Eye (tissue), 1 donor: ENCODE data around the gene PLXNC1.

Experiments used
- DNase-seq: peaks from one replicate; pipeline ENCODE4 v3.0.0-alpha.2; 2015

PLXNC1 gene

DNA sequence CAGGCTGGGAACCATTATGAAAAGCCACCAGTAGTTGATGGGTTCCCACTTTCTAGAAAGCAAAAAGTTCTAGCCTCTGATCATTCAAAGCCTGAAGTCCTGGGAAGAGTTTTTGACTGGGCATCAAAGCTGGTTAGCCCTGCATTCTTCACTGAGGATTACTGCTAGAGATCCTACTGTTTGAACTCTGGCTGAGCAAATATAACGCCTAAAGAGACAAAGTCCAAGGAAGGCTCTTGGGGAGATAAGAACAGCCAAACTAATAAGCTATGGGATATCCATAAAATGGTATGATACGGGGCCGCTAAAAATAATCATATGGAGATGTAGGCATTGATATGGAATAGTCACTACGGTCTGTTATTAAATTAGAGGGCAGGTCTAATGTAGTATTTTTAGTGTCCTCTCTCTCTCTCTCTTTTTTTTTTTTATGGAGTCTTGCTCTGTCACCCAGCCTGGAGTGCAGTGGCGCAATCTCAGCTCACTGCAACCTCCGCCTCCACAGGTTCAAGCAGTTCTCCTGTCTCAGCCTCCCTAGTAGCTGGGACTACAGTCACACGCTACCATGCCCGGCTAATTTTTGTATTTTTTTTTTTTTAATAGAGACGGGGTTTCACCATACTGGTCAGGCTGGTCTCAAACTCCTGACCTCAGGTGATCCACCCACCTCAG, 35.5 kb downstream of the PLXNC1 start:
- no peak for DNase-seq

DNA sequence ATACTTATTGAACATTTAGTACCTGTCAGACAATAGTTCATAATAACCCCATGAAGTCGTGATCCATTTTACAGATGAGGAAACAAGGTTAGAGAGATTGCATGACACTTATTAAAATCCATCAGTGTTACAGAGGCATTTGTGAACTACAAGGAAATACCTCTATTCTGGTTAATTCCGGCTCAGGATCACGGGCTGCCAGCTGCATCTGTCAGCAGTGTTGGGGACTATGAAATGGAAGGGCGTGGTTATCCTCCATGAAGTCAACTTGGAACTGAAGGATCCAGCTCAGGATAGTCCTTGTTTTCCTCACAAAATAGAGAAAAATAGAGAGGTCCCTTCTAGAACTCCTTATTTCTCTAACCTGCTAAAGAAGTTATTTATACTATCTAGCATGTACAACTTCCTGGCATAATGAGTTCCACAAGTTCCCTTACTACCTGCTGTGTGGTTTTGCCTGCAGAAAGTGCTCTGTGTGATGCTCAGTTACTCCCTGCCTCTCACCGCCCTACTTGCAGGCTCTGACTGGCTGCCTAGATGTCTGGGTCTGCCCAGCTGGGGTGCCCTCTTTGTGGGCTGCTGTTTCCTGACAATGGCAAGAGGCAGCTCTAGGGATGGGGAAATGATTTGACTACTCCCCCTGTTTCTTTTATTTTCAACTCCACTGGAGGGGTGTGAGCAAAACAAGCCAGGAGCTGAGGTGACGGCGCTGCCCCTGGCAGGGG, 36.8 kb downstream of the PLXNC1 start:
- DNase-seq, result no peak

DNA sequence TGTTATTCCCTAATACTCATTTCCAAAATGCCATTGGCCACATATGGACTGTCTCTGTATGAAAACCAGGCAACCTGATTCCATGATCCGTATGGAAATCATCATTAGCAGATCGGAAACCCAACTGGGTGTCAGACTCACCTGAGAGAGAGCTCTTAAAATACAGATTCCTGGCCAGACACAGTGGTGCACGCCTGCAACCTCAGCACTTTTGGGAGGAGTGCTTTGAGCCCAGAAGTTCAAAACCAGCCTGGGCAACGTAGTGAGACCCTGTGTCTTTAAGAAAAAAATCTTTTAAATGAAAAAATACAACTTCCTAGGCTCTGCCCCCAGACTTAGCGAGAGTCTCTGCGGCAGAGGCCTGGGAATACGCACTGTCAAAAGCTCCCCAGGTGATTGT, 37.4 kb downstream of the PLXNC1 start:
- DNase-seq, result no peak

- peak; percentile 95 for DNase-seq
Observed at GRCh38 chr12:94186278-94187241, 38.2 kb downstream of the PLXNC1 start.

DNA sequence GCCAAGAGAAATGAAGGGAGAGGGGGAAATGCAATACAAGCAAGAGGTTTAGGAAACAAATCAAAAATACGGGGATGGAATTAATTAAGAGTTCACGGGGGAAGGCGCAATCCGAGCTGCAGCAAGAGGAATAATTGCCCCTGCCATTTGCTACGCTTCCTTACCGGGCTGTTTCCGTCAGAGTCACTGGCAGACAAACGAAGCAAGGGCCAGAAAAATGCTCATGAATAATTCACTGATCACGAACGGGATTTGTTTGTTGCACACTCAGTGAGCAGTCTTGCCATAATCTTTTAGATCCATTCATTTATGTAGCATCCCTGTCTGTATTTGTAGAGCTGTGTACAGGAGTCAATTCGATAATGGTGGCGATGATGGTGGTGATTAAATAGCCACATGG, 39.0 kb downstream of the PLXNC1 start:
- peak; percentile 87 for DNase-seq

DNA sequence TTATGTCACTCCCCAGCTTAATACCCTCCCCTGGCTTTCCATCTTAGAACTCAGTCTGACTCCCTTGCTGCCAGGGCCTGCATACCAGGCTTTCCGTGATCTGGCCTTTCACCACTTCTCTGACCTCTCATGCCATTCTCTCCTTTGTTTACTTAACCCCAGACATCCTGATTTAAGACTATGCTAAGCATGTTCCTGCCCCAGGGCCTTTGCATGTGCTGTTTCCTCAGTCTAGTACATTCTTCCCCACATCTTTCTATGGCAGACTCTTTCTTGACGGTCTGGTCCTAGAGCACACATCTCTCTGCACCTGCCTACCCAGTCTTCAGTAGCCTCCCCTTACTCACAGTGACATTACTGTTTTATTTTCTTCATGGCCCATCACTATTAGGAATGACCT, 42.2 kb downstream of the PLXNC1 start:
- no peak for DNase-seq

GRCh38 chr12:94191023-94191422, 42.6 kb downstream of the PLXNC1 start:
- DNase-seq, result no peak

- DNase-seq, result no peak
Observed at GRCh38 chr12:94191811-94192210, 43.4 kb downstream of the PLXNC1 start.

DNA sequence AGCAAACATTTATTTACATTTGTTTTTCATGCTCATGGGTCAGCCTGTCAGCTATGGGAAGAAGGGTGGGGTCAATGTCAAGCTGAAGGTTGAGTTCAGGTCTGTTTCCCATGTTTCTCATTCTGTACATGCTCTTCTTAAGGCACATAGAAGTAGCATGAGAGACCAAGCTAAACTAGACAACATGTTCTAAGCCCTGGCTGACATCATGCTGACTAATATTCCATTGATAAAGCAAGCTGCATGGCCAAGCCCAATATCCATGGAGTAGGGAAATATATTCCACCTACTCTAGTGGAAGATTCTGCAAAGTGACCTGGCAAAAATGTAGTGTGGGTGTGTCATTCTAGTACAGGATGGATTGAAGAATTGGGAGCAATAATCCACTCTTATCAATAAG, 44.1 kb downstream of the PLXNC1 start:
- DNase-seq, result no peak

- DNase-seq, result no peak
Observed at GRCh38 chr12:94193168-94193567, 44.8 kb downstream of the PLXNC1 start.

DNA sequence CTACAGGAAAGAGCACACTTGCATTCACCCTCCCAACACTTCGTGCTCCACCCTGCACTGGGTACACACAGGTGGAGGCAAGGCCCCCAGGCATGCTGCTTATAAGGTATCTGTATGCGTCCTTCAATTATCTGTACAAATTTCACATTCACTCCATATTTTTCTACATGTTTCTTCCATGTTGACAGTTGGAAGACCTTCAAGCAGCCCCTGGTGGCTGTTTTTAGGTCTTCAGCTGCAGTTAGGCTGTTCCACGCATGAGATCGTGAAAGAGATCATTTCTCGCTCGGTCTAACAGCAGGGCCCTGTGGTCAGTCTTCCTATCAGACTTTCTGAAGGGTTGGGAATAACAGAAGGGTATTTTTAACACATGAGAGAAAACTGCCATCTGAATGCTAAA, 47.1 kb downstream of the PLXNC1 start:
- no peak for DNase-seq

GRCh38 chr12:94198469-94198868, 50.1 kb downstream of the PLXNC1 start:
- no peak for DNase-seq

- no peak for DNase-seq
Observed at GRCh38 chr12:94198872-94199271, 50.5 kb downstream of the PLXNC1 start.

GRCh38 chr12:94200069-94200468, 51.7 kb downstream of the PLXNC1 start:
- no peak for DNase-seq

- DNase-seq, result no peak
Observed at GRCh38 chr12:94200695-94201094, 52.3 kb downstream of the PLXNC1 start.

DNA sequence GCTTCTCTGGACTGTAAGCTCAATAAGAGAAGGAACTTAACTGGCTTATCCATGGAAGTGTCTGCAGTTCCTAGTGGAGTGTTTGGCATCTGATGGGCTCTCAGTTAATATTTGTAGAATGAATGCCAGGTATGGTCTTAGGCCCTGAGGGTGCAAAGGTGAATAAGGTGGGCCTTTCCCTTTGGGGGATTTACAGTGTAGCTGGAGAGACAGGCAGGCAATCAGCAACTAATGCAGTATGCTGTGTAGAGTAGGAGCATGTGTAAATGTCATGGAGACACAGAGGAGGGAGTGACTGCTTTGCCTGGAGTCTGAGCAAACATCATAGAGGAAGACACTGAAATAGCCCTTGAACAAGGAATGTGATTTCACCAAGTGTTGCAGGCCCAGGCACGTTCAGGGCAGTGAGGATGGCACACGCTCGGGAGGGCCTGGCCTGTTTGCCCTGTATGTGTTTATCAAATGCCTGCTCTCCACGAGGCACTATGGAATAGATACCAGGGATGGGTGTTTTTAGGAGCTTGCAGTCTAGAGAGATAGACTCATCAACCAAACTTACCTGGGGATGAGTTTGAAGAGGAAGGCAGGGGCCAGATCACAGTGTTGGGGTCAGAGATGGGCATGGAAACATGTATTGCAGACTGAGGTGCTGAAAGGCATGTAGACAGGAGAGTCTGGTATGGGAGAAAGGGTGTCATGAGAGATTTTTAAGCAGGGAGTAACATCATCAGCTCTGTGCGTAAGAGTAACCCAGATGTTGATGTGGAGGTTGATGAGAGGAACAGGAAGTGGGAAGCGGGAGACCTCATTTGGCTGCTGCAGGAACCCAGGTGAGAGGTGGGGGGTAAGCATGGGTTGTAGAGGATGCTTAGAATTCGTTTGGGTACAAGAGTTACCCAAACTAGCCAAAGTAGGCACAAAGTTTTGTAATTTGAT, 54.1 kb downstream of the PLXNC1 start:
- no peak for DNase-seq

GRCh38 chr12:94203181-94203546, 54.8 kb downstream of the PLXNC1 start:
- DNase-seq, result no peak

- no peak for DNase-seq
Observed at GRCh38 chr12:94203796-94204195, 55.4 kb downstream of the PLXNC1 start.

DNA sequence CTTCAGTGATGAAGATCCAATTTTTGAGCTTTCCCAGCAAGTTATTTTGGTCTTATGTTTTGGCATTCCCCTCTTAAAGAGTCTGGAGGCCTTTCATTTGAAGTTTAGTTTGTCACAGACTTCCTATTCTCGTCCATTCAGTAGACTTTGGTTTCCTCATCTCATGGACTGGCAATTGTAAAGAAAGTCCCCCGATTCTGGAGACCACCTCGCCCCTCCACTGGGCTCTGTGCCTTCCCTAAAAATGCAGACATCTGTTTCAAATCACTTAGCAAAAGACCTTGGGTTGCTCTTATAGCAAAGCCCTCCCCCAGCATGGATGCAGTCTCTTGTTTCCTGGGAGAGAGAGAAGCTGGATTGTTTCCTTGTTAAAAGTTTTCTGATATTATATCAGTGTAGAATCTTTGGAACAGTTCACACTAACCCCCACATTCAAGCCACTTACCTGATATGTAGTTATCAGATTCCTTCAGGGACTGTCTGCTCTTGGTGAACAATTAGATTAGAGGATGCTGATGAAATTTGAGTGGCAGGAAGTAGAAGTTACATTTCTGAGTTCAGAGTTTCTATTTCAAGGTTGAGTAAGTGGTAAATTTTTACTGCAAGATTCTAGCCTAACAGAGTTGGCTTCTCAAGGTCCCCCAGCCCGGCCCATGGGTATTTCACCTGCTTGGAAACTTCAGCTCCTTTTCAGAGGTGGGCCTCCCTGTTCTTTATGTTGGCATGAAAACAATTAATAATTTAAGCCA, 56.3 kb downstream of the PLXNC1 start:
- DNase-seq, result peak; percentile 33

DNA sequence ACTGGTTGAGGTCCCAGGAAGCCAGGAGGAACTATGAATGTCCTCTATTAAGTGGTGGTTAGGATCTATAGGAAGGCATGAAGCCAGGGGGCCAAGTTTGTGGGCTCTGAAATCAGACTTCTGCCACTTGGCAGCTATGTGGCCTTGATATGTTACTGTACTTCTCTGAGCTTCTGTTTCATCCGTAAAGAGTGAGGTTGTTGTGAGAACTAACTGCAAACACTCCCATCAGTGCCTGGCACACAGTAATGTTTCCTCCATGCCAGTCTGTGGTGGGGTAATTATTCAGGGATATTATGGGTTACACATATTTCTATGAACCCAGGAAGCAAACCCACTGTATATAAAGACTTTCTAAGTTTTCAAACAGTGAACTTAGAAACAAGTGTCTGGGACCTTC, 57.4 kb downstream of the PLXNC1 start:
- no peak for DNase-seq

DNA sequence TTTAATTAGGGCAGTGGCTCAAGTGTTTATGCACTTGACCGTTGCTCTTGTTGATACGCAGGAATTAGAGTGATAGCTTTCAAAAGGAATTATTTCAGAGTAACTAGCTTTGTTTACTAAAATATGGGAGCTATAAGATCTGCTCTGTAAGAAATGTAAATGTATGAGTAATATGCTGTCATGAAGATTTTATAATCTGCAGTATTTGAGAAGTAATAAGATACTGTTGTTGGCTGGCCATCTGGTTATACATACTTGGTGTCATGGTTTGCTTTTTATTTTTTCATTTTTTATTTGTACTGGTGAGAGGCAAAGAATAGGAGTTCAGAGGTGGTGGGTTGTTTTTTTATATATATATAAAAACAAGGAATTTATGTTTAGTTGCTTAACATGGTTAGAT, 58.5 kb downstream of the PLXNC1 start:
- DNase-seq, result peak; percentile 19

DNA sequence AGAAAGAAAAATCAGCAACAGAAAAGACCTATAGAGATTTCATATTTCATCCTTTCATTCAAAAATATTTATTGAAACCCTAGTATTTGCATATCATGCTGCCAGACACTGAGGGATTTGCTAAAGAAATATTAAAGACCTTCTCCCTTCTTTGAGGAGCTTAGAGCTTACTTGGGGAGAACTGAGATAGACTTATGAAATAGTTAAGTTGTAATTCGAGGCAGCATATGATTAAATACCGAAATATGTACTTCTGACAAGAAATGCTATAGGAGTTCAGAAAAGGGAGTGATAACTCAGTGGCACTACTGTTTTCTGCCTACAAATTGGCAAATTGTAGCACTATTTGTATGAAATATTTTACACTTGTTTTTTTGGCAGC, 59.1 kb downstream of the PLXNC1 start:
- no peak for DNase-seq
